ENCODE data around the gene GSE1.

Gene GSE1

DNA sequence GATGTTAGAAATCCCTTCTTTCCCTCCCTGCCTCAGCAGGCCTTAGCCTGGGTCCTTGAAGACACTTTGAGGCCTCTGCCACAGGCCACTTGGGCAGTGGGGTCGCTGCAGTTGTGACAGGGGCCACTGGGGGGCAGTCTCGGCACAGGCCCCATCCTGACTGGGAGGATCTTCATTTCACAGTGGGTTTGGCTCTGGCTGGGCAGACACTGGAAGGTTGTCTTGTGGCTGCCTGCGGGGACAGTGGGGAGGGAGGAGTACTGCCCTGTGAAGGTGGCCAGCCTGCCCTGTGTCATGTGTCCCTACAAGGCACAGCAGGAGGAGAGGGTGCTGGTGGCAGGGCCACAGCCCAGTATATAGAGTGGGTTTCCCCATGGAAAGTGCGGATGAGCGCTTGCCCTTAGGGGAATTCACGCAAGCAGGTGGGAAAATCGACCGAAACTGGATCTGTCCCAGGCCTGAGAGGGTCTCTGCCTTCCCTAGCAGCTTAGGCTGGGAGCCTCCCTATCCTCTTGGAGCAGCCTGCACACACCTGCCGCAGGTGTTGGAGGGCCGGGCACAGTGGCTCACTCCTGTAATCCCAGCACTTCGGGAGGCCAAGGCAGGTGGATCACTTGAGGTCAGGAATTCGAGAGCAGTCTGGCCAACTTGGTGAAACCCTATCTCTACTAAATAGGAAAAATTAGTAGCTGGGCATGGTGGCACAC lies 46.8 kb downstream of the GSE1 start:
- no peak for TF ChIP-seq ZFX (IDR thresholded peaks at IDR 0.05)
- TF ChIP-seq, protein P1, sequence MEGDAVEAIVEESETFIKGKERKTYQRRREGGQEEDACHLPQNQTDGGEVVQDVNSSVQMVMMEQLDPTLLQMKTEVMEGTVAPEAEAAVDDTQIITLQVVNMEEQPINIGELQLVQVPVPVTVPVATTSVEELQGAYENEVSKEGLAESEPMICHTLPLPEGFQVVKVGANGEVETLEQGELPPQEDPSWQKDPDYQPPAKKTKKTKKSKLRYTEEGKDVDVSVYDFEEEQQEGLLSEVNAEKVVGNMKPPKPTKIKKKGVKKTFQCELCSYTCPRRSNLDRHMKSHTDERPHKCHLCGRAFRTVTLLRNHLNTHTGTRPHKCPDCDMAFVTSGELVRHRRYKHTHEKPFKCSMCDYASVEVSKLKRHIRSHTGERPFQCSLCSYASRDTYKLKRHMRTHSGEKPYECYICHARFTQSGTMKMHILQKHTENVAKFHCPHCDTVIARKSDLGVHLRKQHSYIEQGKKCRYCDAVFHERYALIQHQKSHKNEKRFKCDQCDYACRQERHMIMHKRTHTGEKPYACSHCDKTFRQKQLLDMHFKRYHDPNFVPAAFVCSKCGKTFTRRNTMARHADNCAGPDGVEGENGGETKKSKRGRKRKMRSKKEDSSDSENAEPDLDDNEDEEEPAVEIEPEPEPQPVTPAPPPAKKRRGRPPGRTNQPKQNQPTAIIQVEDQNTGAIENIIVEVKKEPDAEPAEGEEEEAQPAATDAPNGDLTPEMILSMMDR (conservative IDR thresholded peaks at IDR 0.05) = peak; percentile 92
- no peak overlapping the region for H3K27ac ChIP-seq

DNA sequence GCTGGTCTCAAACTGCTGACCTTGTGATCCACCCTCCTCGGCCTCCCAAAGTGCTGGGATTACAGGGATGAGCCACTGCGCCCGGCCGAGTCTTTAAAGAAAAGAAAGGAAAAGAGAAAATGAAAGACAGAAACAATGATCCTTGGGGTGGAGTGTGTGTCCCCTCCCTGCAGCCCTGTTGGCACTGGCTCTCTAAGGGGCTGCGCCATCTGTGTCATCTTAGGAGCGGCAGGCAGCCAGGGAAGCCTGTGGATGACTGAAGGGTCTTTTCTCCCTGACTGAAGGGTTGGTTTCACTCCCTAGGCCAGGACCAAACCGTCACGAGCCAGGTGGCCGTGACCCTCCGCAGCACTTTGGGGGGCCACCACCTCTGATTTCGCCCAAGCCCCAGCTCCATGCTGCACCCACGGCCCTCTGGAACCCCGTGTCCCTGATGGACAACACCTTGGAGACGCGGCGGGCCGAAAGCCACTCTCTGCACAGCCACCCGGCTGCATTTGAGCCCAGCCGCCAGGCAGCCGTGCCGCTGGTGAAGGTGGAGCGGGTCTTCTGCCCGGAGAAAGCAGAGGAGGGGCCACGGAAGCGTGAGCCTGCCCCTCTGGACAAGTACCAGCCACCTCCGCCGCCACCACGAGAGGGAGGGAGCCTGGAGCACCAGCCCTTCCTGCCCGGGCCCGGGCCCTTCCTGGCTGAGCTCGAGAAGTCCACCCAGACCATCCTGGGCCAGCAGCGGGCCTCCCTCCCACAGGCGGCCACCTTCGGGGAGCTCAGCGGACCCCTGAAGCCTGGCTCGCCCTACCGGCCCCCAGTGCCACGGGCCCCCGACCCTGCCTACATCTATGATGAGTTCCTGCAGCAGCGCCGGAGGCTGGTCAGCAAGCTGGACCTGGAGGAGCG lies 48.0 kb downstream of the GSE1 start:
- no peak overlapping the region for H3K27ac ChIP-seq
- no peak for TF ChIP-seq ZFX (IDR thresholded peaks at IDR 0.05)
- TF ChIP-seq, protein P1 (conservative IDR thresholded peaks at IDR 0.05) = no peak

GRCh38 chr16:85661740-85662481 lies 48.8 kb downstream of the GSE1 start:
- H3K27ac ChIP-seq = no peak overlapping the region
- no peak for TF ChIP-seq ZFX (IDR thresholded peaks at IDR 0.05)
- TF ChIP-seq, protein P1 (conservative IDR thresholded peaks at IDR 0.05) = no peak

DNA sequence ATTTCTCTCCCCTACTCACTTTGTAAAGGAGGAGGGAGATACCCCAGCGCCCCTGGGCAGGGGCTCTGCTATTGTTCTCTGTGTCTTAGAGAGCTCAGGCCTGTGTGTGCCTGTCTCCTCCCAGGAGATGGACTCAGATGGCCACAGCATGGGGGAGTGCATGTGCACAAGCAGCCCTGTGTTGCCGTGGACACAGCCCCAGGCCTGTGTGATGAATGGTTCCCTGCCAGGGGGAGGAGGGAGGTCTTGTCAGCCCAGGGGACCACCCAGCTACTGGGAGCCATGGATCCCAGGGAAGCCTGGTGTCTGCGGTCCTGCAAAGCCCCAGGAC lies 49.3 kb downstream of the GSE1 start:
- TF ChIP-seq, protein P1 (conservative IDR thresholded peaks at IDR 0.05) = no peak
- TF ChIP-seq ZFX (IDR thresholded peaks at IDR 0.05) = no peak
- H3K27ac ChIP-seq = no peak overlapping the region

- no peak overlapping the region for H3K27ac ChIP-seq
These were observed 50.1 kb downstream of the GSE1 start for GRCh38 chr16:85662976-85663830.

GRCh38 chr16:85663891-85664321 lies 50.8 kb downstream of the GSE1 start:
- no peak overlapping the region for H3K27ac ChIP-seq
- TF ChIP-seq, protein P1 (conservative IDR thresholded peaks at IDR 0.05) = no peak
- TF ChIP-seq ZFX (IDR thresholded peaks at IDR 0.05) = no peak

More at GRCh38 chr16:85662976-85663830, 50.1 kb downstream of the GSE1 start:
- no peak for TF ChIP-seq ZFX (IDR thresholded peaks at IDR 0.05)
- TF ChIP-seq, protein P1 (conservative IDR thresholded peaks at IDR 0.05) = no peak

All from C4-2B (cell line).